Endothelial cell of umbilical vein (primary cell): ENCODE measurements around the gene TPM4. TPM values are rescaled to one million over a fixed set of nuclear protein-coding genes. Genes with fewer than 3 reads are reported as not detected.

Experiments
- BruUV-seq: library from RNA; stranded (reverse); fragments of 400-500 nt; replicated peaks from 2 replicates; lab custom pipeline; 2021; lab: Mats Ljungman, UMichigan
- CTCF ChIA-PET: fragments of 300-600, 350-600 bp; sonication (Branson Sonifier 250); formaldehyde crosslinking; loops from one replicate; lab custom pipeline; 2021; ENCODE audit warnings: antibody characterized with exemption, inconsistent platforms; lab: Charles Lee
- POLR2A ChIA-PET: fragments of 300-600, 350-600 bp; sonication (Branson Sonifier 250); formaldehyde crosslinking; loops from one replicate; lab custom pipeline; 2021; ENCODE audit warnings: antibody characterized with exemption, inconsistent platforms; lab: Charles Lee
- DNase-seq: peaks from one replicate; pipeline ENCODE4 v3.0.0-alpha.2; 2011; ENCODE audit warnings: low read depth, low spot score
- FAIRE-seq: peaks from 2 replicates; lab custom pipeline; 2011; peaks lifted over from hg19 to GRCh38; lab: Jason Lieb, UNC
- H2AFZ ChIP-seq: 2 replicates; pipeline ENCODE4 v1.6.0; 2012; ENCODE audit warnings: low read depth, low read length, control low read depth, inconsistent platforms
- H3K27ac ChIP-seq: 2 replicates; pipeline ENCODE4 v1.5.1; 2011; ENCODE audit warnings: low read depth, mild to moderate bottlenecking, control low read depth, low read length, moderate library complexity; ENCODE audit not compliant: insufficient read depth
- H3K27me3 ChIP-seq, 2 experiments: 2 replicates each; pipeline versions ENCODE4 v1.6.0 to v1.6.1; 2011; ENCODE audit warnings: low read length in 2 of 2, mixed read lengths in 1 of 2; ENCODE audit not compliant: control insufficient read depth in 2 of 2, insufficient read depth in 2 of 2
- H3K36me3 ChIP-seq, 2 experiments: 2 replicates in 1 of 2; 3 replicates in 1 of 2; pipeline ENCODE4 v1.5.1; 2011; ENCODE audit warnings: low read length in 2 of 2, mild to moderate bottlenecking in 1 of 2, moderate library complexity in 1 of 2; ENCODE audit not compliant: control insufficient read depth in 2 of 2, insufficient read depth in 2 of 2; ENCODE audit errors: extremely low read depth in 1 of 2
- H3K4me1 ChIP-seq: 3 replicates; pipeline ENCODE4 v1.5.1; 2011; ENCODE audit warnings: mild to moderate bottlenecking, low read length; ENCODE audit not compliant: control insufficient read depth, insufficient read depth; ENCODE audit errors: extremely low read depth
- H3K4me2 ChIP-seq: 2 replicates; pipeline ENCODE4 v1.6.1; 2011; ENCODE audit warnings: low read length, control low read depth, mixed read lengths; ENCODE audit not compliant: insufficient read depth
- H3K4me3 ChIP-seq, 3 experiments: fragments of 200-600 bp in 1 of 3; sonication (generic), shearing (Covaris generic) in 1 of 3; replicated peaks in 1 of 3; 2 replicates each; pipeline ENCODE4 v1.5.1; 2011 to 2016; ENCODE audit warnings: control low read depth in 3 of 3, low read length in 3 of 3, mild to moderate bottlenecking in 2 of 3, inconsistent platforms in 1 of 3, low read depth in 1 of 3, moderate library complexity in 1 of 3; ENCODE audit not compliant: insufficient read depth in 1 of 3
- H3K79me2 ChIP-seq: 2 replicates; pipeline ENCODE4 v1.6.0; 2012; ENCODE audit warnings: low read length, inconsistent platforms; ENCODE audit not compliant: control insufficient read depth, insufficient read depth
- H3K9ac ChIP-seq: replicated peaks from 2 replicates; pipeline ENCODE3; 2011; ENCODE audit warnings: low read length, control low read depth; ENCODE audit not compliant: insufficient read depth; ENCODE audit errors: extremely low read depth
- H3K9me1 ChIP-seq: replicated peaks from 3 replicates; pipeline ENCODE4 v1.6.0; 2011; ENCODE audit warnings: mild to moderate bottlenecking, low read length; ENCODE audit not compliant: control insufficient read depth, insufficient read depth; ENCODE audit errors: extremely low read depth
- H3K9me3 ChIP-seq: replicated peaks from 2 replicates; pipeline ENCODE4 v1.5.1; 2012; ENCODE audit warnings: low read length, inconsistent platforms; ENCODE audit not compliant: control insufficient read depth, insufficient read depth
- H4K20me1 ChIP-seq: replicated peaks from 2 replicates; pipeline ENCODE3; 2011; ENCODE audit warnings: mild to moderate bottlenecking, low read length; ENCODE audit not compliant: control insufficient read depth, insufficient read depth; ENCODE audit errors: extremely low read depth
- FOS ChIP-seq: IDR thresholded peaks from 2 replicates; pipeline ENCODE4 v1.6.1; 2011; ENCODE audit warnings: mild to moderate bottlenecking, low read length, moderate library complexity, borderline replicate concordance; ENCODE audit not compliant: insufficient read depth
- GATA2 ChIP-seq: IDR thresholded peaks from 2 replicates; pipeline ENCODE4 v1.7.0; 2011; ENCODE audit warnings: low read depth, mild to moderate bottlenecking, moderate library complexity, mixed read lengths, low read length; ENCODE audit not compliant: insufficient read length, insufficient read depth
- POLR2A ChIP-seq: IDR thresholded peaks from 2 replicates; pipeline ENCODE4 v1.6.1; 2012; ENCODE audit warnings: low read depth, mild to moderate bottlenecking, control low read depth, low read length
- POLR2AphosphoS5 ChIP-seq: IDR thresholded peaks from 2 replicates; pipeline ENCODE4 v1.6.1; 2012; ENCODE audit warnings: low read depth, mild to moderate bottlenecking, control low read depth, low read length, moderate library complexity; ENCODE audit not compliant: insufficient read depth
- dilution Hi-C: fragments of 300-500 bp; cut with MboI; formaldehyde crosslinking; loops from one replicate; pipeline ENCODE4 v1.15.0; 2019; ENCODE audit warnings: low sequenced_read_pairs; ENCODE audit not compliant: extremely low pct_ligation_motif_present
- intact Hi-C: fragments of 100-400 bp; cut with micrococcal nuclease; formaldehyde crosslinking; loops from one replicate; pipeline ENCODE4 v1.10.0; 2022
- polyA plus RNA-seq, 4 experiments: library from polyadenylated mRNA; depleted of rRNA in 3 of 4; stranded (reverse) in 3 of 4; unstranded in 1 of 4; fragments of >200 nt; gene quantifications; 2 replicates each; pipeline versions ENCODE4 v1.2.1 to v1.2.3, GENCODE V29; 2011 to 2012; ENCODE audit warnings: missing spikeins in 1 of 4
- total RNA-seq: library from RNA; stranded (reverse); gene quantifications from 2 replicates; pipeline ENCODE4 v1.2.3, GENCODE V29; 2021
- TF ChIP-seq, protein P1 (sequence below): IDR thresholded peaks from 2 replicates; pipeline ENCODE4 v1.6.1; 2011; ENCODE audit not compliant: insufficient read depth, insufficient read length
- TF ChIP-seq, protein P2 (sequence below), 2 donors: IDR thresholded peaks; 1 replicate in 1 of 2; 2 replicates in 1 of 2; pipeline ENCODE4 v1.5.1; 2011; ENCODE audit warnings: low read length in 2 of 2, mild to moderate bottlenecking in 2 of 2, moderate library complexity in 2 of 2, control low read depth in 1 of 2, inconsistent platforms in 1 of 2, low read depth in 1 of 2; ENCODE audit not compliant: insufficient read depth in 1 of 2; ENCODE audit errors: extremely low read depth in 1 of 2

TPM4 gene
- total and polyA plus RNA-seq, 2 donors (not counting 3 experiments of a cell fraction or from before 2014, with no cell fraction given) = 430 to 924 TPM

DNA sequence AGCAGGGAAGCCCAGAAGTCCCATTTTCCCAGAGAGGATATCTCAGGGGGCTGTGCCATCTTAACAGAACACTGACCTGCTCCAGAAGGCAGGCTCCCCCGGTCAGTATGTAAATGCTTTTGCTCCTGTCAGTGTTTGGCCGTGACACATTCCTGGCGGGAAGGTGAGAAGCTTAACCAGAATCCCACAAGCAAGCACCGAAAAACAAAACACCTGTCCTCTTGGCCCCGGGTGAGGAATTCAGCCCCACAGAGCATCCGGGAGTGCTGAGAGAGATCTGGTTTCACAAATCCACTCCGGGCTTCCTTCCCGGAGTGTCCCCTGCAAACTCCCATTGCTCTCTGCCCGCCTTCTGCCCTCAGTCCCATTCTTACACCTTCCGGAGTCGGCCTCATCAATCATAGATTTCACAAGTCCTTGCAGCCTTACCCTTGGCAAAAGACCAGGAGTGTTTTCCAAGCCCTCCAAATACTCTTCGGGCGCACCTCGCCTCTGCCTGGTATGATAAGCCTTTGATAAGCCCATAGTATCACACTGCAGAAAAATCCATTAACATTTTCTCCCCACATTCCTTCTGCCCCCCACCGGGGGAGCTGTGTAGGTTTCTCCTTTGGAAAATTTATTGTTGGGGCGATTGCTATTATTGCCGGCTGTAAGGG, 12.2 kb downstream of the TPM4 start:
- no peak overlapping the region for H3K27ac ChIP-seq
- no peak overlapping the region for H2AFZ ChIP-seq
- no peaks in the 10 kb centered on the region for H3K9me1 ChIP-seq
- TF ChIP-seq GATA2 (no peak), POLR2A (no peak), FOS (no peak), POLR2AphosphoS5 (no peak)
- TF ChIP-seq, protein P1, sequence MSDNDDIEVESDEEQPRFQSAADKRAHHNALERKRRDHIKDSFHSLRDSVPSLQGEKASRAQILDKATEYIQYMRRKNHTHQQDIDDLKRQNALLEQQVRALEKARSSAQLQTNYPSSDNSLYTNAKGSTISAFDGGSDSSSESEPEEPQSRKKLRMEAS = no peak
- TF ChIP-seq, protein P2, sequence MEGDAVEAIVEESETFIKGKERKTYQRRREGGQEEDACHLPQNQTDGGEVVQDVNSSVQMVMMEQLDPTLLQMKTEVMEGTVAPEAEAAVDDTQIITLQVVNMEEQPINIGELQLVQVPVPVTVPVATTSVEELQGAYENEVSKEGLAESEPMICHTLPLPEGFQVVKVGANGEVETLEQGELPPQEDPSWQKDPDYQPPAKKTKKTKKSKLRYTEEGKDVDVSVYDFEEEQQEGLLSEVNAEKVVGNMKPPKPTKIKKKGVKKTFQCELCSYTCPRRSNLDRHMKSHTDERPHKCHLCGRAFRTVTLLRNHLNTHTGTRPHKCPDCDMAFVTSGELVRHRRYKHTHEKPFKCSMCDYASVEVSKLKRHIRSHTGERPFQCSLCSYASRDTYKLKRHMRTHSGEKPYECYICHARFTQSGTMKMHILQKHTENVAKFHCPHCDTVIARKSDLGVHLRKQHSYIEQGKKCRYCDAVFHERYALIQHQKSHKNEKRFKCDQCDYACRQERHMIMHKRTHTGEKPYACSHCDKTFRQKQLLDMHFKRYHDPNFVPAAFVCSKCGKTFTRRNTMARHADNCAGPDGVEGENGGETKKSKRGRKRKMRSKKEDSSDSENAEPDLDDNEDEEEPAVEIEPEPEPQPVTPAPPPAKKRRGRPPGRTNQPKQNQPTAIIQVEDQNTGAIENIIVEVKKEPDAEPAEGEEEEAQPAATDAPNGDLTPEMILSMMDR (IDR thresholded peaks at IDR 0.05; ENCODE audit: extremely low read depth in 1 of 2, insufficient read depth in 1 of 2, low read depth in 1 of 2, low read length in 2 of 2) = peak in 1 of 2 donors; percentile 11
- no peaks in the 10 kb centered on the region for H3K9me3 ChIP-seq
- POLR2A ChIA-PET = no interaction called here
- peak; percentile 18 for FAIRE-seq
- H3K9ac ChIP-seq = no peak overlapping the region
- dilution Hi-C loops = no loop called here
- no peak for DNase-seq
- peaks cover 37 to 61% of the 10 kb centered on the region in 2 experiments for H3K36me3 ChIP-seq
- H3K4me1 ChIP-seq = peaks cover 31% of the 10 kb centered on the region
- intact Hi-C loops = loop anchor here (2.0 kb wide), 1 partner anchor 48 kb away; no protein-coding TSS in a partner anchor
- peaks cover 76% of the 10 kb centered on the region for H3K79me2 ChIP-seq
- CTCF ChIA-PET = interaction anchor here (0.8 to 2.3 kb wide), 2 partner anchors 26 to 47 kb away, joined by 3 to 18 read pairs; no protein-coding TSS in a partner anchor
- H3K4me3 ChIP-seq = no peak overlapping the region
- no TSS peak for BruUV-seq
- no peaks in the 10 kb centered on the region for H3K27me3 ChIP-seq
- no peaks in the 10 kb centered on the region for H4K20me1 ChIP-seq
- H3K4me2 ChIP-seq = no peak overlapping the region
